RKO (cell line): Measurements from ENCODE around the gene TTC28.
"Not testable (repeated sequence)": the region's sequence is repeated elsewhere in the genome, so short reads cannot be mapped to it uniquely, and the experiment has no call there.

Experiments
- DNase-seq: peaks from one replicate; pipeline ENCODE4 v3.0.0-alpha.2; 2016; ENCODE audit warnings: low spot score

Gene TTC28

DNA sequence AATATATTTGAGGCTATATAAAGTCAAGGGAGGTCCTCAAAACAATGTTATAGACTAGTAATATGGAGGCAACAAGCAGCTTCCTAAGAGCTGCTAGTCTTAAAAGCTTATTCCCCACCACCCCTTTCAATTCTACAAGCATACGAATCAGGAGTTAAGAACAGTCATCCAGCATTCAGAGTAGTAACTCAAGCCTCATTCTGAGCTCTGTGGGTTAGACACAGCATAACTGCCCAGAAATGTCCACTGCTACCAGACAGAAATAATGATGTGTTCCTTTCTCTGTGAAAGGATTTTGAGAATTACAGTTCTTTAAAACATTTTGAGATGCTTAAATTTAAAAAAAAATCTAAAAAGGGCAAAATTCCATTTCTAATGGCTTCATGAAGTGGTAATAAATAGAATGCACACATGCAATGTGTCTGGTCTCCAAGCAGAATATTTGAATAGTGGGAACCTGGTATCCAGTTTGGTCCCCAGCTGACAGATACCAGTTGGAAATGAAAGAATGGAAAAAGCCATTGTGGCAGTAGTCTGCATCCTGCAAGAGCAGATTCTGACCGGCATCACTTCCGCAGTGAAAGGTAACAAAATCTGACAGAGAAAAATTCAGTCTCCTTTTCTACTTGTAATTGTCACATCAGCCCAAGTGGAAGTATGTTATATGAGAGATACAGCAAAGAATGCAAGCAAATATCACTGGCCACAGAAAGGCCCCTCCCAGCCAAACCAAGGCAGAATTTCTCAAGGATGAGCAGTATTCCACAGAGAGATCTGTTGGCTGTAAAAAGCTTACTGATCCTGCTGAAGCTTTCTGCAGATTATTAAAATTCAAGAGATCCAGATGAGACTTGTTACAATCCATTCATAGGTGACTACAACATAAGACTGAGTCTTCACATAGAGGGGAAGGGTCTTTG is 449.8 kb downstream of the TTC28 start:
- DNase-seq: no peak

DNA sequence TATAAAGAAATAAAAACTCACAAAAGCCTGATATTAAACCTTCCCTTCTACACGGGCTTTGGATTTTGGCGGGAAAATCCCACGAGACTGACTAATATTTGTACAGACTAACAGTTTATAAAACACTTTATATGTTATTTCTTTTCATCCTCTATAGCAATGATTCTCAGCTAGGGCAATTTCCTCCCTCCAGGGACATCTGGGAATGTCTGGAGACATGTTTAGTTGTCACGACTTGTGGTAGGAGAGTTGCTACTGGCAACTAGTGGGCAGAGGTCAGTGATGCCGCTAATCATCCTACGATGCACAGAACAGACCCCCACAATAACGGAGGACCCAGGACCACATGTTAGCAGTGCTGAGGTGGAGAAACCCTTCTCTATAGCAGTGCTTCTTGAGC is 455.8 kb downstream of the TTC28 start:
- DNase-seq: no peak

DNA sequence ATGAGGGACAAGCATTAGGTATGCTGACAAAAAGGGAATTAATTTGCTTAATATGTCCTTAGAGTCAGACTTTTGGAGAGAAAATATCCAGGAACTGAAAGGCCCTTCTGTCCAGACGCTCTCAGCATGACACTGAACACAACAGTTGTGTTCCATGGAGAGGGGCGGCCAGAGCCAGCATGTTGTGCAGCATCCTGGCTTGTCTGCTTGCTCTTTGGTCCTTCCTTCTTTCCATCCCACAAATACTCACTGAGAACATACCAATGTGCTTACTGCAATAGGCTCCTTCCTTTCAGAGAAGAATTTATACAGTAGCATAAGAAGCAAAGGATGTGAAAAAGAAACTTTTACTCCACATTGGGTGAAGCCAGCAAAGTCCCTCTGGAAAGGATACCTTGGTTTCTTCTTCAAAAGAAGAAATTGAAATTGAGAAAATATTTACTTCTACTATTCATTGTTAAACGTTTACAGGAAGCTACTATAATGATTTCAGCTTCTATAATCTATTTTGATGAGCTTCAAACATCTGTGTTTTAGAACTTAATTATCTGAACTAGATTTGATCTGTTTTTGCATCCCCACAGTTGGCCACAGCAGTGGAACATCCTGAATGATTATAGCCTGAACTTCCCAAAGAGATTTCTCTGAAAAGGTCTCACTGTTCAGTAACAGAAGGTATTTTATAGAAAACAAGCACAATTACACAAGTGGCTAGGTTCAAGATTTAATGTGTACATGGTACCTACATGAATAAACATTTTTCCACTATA is 456.5 kb downstream of the TTC28 start:
- DNase-seq: no peak

DNA sequence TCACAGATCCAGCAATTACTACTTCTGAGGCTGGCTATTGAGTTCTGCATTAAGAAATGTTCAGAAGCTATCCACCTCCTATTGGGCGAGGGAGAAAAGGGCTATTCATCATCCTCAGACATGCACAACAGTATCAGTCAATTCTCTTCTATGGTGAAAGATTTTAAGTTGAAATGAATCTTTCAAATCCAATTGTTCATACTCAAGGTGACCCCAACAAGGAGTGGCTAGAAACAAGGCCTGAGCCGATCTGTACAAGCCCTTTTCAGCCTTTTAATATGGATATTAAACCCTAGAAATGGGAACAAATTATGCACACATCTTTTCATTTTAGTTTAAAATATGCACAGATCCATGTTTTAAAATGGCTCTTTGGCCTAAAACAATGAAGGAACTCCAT is 457.1 kb downstream of the TTC28 start:
- no peak for DNase-seq

DNA sequence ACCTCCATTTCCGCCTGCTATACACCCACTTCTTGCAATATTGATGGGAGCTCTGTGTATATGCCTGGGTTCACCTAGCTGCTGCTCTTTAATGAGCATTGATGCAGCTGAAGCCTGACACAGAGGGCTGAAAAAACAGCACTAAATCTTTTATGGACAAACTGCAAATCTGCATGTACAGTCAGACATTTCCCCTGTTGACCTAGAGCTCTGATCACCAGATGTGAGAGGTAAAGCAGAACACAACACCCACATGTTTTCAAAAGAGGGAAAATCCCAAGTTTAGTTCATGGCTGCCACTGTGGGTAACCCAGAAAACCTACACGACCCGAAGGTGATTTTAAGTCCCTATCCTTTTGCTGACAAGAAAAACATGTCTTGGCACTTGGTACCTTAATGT is 457.6 kb downstream of the TTC28 start:
- DNase-seq: no peak

DNA sequence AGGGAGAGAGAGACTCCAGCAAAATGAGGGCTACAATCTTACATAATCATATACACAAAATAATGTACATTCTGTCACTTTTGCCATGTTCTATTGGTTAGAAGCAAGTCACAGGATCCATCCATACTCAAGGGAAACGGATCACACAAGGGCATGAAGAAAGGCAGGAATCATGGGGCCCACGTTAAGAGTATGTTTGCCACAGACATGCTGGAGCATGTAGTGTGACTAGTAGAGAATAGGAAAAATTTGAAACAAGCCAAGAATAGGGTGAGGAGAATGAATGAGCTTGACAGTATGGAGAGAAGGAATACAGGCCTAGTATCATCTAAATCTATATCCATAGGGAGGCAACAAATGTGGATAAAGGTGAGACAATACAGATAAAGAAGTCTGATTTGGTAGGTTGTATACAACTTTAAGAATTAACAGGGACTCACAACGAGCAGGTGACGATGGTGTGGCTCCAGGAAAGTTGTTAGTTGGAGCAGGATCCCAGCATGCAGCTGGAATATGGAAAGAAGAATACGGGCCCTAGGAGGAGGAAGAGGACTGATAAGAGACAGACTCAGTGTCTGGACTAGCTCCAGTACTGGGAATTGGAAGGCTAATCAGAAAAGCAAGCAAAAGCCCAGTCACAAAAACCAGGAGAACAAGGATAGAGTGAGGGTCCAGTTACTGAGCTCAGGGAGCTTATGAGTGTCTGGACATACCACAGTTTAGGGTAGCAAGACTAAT is 458.8 kb downstream of the TTC28 start:
- no peak for DNase-seq

DNA sequence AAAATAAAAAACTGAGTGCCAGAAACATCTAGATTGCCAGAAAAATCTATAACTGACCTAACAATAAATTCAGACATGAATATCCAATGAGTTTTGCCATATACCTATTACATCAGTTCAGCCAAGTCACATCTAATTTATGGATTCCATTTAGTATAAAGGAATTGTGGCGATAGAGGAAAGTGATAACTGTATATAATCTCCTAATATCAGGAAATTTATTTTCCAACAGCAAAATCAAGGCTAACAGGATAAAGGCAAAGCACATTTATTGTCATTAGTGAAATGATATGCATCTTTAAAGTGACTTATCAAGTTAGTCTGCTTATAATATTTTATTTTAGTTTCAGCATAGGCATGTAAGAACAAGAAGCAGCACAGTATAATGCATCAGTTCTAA is 462.4 kb downstream of the TTC28 start:
- DNase-seq: no peak

DNA sequence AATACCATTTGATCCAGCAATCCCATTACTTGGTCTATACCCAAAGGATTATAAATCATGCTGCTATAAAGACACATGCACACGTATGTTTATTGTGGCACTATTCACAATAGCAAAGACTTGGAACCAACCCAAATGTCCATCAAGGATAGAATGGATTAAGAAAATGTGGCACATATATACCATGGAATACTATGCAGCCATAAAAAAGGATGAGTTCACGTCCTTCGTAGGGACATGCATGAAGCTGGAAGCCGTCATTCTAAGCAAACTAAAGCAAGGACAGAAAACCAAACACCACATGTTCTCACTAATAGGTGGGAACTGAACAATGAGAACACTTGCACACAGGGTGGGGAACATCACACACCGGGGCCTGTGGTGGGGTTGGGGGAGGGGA is 464.9 kb downstream of the TTC28 start:
- not testable (repeated sequence) for DNase-seq

DNA sequence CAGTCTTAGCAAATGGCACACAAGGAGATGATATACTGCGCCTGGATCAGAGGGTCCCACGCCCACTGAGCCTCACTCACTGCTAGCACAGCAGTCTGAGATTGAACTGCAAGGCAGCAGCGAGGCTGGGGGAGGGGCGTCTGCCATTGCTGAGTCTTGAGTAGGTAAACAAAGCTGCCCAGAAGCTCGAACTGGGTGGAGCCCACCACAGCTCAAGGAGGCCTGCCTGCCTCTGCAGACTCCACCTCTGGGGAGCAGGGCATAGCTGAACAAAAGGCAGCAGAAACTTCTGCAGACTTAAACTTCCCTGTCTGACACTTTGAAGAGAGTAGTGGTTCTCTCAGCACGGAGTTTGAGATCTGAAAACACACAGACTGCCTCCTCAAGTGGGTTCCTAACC is 470.2 kb downstream of the TTC28 start:
- DNase-seq: not testable (repeated sequence)

DNA sequence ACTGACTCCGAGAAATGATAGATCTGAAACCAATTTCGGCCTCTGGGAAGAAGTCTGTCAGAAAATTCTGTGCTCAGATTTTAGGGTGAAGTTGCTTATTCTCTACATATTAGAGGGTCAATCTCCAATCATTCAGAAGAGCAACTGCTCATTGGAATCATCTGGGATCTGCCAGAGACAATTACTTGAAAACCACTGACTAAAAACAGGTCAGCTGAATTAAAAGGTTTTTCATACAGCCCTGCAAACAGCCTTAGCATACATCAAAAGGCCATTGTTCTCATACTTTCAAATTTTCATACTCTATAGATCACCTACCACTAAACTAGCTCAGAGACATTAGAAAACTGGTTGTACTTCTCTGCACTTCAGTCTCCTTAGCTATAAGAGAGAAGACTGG is 470.9 kb downstream of the TTC28 start:
- DNase-seq: no peak

DNA sequence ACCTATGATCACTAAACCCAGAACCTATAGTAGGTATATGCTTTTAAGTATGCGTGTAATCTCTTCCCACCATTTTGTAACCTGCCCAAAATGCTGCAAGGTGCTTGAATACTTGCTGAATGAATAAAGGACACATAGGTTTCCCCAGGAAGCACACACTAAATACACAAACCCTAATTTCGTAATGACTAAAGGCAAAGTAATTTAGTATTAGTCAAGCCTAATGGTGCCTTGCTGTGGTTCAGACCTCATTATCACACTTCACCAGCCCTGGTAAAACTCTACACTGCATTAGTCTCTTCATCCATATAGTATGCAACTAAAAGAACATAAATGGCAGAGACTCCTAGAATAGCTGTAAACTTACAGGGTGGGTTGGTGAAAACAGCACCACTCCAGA is 471.6 kb downstream of the TTC28 start:
- no peak for DNase-seq

DNA sequence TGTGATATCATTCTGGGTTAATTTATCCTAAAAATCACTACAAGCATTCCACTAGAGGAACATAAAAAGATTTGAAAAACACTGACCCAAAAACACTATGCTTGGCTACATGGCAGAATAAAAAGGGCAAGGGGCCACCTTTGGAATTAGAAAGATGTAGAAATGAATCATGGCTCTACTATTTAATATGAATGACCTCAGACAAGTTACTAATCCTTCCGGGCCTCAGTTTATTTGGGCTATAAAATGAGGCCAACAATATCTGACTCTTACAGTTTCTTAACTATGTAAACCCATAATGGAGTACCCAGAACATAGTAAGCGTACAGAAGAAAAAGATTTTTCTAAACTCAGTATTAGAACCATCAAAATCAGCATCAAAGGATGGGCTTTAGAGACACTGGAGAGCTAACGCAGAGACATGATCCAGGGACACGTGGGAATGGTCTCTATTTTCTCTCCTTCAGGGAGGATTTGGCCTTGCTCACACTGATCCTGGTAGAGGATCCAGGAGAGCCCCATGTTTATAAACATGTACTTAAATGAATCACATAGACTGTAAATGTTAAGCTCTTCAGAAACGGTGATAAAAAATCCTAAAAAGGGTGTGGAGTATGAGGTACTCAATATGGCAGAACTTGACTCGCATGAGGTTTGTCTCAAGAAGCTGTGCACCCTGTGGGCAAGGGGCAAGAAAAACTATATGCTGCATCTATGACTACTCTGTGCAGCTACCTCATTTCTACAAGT is 472.2 kb downstream of the TTC28 start:
- DNase-seq: no peak

DNA sequence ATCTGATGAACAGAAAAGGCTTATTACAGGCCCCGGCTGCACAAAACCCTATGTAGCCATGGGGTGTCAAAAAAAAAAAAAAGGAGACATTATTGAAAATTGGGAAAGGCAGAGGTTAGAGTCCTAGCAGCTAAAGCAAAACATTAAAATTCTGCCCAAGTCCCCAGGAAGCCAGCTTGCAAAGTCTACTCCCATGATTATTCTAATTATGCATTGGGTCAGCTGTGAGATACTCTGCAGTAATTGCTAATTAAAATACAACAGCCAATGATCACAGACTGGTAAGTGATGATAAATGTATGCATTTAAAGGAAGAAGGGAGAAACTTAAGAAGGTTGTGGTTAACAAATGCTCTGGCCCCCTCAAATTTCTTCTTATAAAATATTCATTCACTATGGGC is 473.7 kb downstream of the TTC28 start:
- DNase-seq: no peak

DNA sequence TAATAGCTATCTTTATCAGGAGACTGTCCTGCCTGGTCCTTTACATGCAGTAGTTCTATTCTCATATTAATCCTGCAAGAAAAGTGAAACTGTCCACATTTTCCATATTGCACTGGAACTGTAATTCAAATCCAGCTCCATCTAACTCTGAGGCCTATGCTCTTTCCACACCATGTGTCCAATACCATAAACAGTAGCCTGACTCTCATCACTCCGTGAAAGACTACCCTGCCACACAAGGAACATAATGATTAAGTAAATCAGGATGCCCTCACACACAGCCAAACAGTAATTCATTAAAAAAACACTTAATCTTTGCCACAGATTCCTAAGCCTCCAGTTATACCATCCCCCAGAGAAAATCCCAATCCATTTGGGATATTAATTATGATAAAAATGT is 475.3 kb downstream of the TTC28 start:
- no peak for DNase-seq

DNA sequence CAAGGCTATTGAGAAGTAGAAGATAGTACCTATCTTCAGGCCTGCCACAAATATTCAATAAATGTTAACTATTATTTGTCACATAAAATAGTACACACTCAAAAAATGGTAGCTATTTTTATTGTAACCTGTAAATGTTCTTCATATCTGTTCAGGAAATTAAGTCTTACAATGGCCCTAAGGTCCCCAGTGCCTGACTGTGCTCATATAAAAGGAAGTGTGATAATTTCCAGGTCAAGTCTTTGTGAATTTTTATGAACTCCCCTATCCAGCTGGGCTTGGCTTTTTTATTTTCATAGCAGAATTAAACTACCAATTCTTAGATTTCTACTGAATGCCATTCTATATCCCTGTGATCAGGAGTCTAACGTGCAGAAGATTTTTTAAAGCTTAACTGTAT is 476.4 kb downstream of the TTC28 start:
- DNase-seq: no peak

DNA sequence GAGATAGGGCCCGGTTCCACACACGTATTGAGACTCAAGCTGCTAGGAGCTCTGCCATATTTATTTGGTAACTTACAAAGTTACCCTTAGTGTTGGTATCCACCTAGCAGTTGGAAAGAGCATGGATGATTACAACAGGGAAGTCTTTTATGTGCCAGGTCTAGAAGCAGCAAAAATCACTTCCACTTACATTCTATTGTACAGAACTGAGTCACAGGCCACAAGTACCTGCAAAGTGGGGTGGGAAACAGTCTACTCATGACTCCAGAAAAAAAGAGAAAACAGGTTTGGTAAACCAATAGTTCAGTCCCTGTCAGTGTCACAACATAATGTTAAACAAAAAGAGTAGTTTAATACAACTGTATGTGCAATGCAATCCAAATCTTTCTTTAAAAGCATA is 480.9 kb downstream of the TTC28 start:
- no peak for DNase-seq

DNA sequence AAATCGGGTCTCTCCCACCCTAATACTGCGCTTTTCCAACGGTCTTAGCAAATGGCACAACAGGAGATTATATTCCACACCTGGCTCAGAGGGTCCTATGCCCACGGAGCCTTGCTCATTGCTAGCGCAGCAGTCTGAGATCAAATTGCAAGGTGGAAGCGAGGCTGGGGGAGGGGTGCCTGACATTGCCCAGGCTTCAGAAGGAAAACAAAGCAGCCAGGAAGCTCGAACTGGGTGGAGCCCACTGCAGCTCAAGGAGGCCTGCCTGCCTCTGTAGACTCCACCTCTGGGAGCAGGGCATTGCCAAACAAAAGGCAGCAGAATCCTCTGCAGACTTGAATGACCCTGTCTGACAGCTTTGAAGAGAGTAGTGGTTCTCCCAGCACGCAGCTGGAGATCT is 488.1 kb downstream of the TTC28 start:
- not testable (repeated sequence) for DNase-seq

DNA sequence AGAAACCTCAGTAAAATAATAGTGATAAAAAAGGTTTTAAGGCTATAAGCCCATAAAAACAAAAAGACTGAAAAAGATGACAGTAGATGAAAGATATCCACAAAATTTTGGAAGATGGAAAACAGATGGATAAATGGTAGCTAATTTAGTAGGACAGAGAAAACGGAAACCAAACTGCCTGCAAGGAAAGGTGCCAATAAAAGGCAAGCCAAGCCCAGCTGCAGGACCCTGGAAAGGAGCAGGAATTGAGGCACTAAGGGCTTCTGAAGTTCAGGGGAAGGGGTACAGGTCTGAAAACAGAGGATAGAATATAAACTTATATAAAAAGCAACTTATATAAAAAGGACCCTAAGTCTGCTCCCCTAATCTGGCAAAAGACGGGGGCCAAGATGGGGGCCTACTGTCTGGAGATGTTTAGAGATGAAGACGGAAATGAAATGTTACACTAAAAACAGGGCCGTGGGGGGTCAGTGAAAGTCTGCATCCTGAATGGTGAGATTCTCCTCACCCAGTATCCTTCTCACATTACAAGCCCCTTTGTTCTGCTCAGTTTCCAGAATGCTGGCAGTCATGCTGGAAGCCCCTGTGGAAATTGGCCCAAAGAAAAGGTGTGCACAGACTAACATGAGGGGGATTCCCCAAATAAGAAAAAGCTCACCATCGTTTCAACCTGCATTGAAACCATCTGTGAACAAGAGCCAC is 491.3 kb downstream of the TTC28 start:
- DNase-seq: no peak

DNA sequence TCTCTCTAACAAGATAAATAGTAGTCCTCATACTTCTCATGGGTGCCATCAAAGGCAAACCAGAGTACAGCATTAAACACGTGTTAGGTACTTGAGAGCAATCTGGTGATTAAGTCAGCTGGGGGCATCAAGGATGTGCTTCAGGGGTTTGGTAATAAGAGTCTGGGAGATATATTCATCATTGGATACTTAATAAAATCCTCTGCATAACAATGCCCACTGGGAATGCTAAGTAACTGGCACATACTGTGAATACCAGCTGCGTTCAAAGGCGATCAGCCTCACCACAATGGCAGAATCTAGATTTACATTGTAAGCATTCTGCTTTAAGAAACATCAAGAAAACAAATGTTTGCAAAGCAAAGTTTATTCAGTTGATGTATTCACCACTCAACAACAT is 492.0 kb downstream of the TTC28 start:
- DNase-seq: no peak

DNA sequence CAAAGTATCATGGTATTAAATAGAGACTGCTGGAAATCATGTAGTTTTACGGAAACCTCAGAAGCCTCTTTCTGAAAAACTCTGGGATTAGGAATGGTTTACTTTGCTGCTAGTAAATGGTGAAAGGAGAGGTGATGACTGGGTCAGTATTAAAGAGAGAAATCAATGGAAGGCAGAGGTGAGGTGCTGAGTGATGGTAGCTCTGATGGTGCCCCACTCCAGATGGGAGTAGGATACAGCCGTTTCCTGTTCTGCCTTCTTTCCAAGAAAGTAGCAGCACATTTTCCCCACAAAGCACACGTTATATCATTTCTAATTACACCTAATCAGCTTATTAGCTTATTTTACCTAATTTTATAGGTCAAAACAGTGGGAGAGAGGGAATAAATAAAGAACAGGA is 493.0 kb downstream of the TTC28 start:
- no peak for DNase-seq

DNA sequence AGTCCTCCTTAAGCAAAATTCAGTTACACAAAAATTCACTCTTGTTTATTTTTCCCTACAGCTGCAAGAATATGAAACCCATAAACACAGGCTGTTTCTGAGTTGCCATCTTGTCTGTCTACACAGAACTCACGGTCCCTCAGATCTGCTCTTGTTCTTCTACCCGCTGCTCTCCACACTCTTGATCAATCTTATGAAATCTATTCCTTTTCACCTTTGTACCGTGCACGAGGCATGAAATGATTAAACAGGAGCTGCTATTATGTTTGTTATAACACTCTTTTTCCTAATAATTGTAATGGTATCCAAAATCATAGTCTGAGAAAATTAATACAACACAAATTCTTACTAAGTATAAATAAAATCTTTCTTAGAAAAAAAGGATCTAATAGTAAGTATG is 494.5 kb downstream of the TTC28 start:
- DNase-seq: no peak
